ENCODE measurements around the gene DNAI7.

DNAI7 gene

DNA sequence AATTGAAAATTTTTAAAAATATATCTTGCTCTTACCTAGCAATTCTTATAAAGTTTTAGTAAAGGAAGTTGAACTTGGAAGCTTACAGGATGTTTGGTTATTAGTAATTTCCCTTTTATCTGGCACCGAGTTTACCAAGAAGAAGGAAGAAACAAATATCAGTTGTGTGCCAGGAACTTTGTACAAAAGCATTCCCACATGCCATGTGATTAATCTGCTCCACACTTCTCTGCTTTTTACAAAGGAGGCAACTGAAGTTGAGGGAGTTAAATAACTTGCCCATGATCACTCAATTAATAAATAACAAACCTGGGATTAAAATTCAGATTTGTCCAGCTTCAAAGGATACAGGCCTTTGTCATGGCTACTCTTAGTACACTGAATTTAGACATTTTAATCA, 123.6 kb downstream of the DNAI7 start:
- H3K4me3 Mint-ChIP-seq = no peak overlapping the region
- peak overlapping the region; percentile 82 for H3K27ac Mint-ChIP-seq
- intact Hi-C loops (cut with micrococcal nuclease) = loop anchor here (5.0 kb wide), 1 partner anchor 36 kb away; no protein-coding TSS in a partner anchor
- H3K36me3 Mint-ChIP-seq (ENCODE audit: low read depth) = peaks cover 63% of the 10 kb centered on the region
- H3K4me1 Mint-ChIP-seq (ENCODE audit: low read depth) = peaks cover 71% of the 10 kb centered on the region
- H3K9me3 Mint-ChIP-seq = no peaks in the 10 kb centered on the region
- H3K27me3 Mint-ChIP-seq = no peaks in the 10 kb centered on the region

DNA sequence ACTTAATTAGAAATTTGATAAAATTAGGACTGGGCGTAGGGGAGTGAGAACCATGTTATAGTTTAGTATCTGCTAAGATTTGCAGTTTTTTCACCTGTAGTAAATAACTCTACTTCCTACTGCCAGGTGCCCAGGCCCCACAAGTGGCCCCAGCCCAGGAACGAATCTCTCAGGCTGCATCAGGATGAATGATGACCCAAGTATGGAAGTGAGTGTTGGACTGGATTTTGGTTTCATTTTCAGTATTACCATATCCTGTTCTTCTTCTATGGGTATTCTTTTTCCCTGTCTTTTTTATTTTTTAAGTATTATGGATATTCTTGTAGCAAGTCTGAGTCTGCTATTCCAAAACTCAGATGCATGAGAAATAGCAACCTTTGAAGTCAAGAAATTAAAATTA, 125.7 kb downstream of the DNAI7 start:
- H3K9me3 Mint-ChIP-seq = no peaks in the 10 kb centered on the region
- H3K4me3 Mint-ChIP-seq = no peak overlapping the region
- peak overlapping the region; percentile 82 for H3K27ac Mint-ChIP-seq
- intact Hi-C loops (cut with micrococcal nuclease) = no loop called here
- peaks cover 63% of the 10 kb centered on the region for H3K4me1 Mint-ChIP-seq (ENCODE audit: low read depth)
- H3K27me3 Mint-ChIP-seq = no peaks in the 10 kb centered on the region
- H3K36me3 Mint-ChIP-seq (ENCODE audit: low read depth) = peaks cover 79% of the 10 kb centered on the region

DNA sequence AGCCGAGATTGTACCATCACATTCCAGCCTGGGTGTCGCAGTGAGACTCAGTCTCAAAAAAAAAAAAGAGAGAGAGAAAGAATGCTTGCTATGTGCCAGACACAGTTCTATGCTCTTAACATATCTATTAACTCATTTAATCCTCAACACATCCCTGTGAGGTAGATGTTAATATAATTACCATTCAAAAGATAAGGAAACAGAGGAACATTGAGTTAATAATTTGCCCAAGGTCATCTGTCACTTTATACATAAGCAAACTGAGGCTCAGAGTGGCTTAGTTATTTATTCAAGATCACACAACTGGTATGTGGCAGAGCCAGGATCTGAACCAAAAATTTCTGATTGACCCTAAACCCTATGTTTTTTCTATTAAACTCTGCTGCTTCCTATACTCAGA, 129.9 kb downstream of the DNAI7 start:
- no peaks in the 10 kb centered on the region for H3K27me3 Mint-ChIP-seq
- H3K4me3 Mint-ChIP-seq = no peak overlapping the region
- H3K9me3 Mint-ChIP-seq = no peaks in the 10 kb centered on the region
- intact Hi-C loops (cut with micrococcal nuclease) = no loop called here
- peaks cover 41% of the 10 kb centered on the region for H3K4me1 Mint-ChIP-seq (ENCODE audit: low read depth)
- peaks cover 84% of the 10 kb centered on the region for H3K36me3 Mint-ChIP-seq (ENCODE audit: low read depth)
- no peak overlapping the region for H3K27ac Mint-ChIP-seq

DNA sequence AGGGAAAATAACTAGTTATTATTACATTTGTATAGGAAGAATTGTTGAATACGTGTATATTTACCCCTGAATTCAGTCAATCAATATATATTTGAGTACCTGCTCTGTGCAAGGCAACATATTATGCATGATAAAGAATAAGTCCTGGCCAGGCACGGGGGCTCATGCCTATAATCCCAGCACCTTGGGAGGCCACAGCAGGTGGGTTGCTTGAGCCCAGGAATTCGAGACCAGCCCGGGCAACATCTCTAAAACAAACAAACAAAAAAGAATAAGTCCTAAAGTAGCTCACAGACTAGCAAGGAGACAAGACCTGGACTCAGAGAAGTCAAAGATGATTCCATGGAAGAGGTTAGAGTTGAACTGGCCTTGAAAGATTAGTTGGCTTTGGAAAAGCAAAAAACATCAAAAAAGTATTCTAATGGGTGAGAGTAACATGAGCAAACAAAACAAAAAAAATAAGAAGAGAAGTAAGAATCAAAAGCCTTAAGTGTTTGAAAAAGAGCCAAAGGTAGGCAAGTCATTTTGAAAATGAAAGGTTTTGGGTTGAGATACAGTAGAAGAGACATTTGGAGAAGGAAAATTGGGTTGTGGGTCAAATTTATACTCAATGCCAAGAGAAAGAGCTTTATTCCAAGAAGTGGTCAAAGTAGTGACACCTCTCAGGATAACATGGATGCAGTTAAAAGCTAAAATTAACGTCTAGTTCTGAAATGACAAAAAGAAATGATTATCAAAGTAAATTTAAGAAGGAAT, 130.9 kb downstream of the DNAI7 start:
- Mint-ChIP-seq H3K9me3 (no peaks in the 10 kb centered on the region), H3K4me1 (ENCODE audit: low read depth) (peaks cover 36% of the 10 kb centered on the region), H3K4me3 (no peak overlapping the region), H3K27me3 (no peaks in the 10 kb centered on the region), H3K27ac (peak overlapping the region; percentile 1), H3K36me3 (ENCODE audit: low read depth) (peaks cover 74% of the 10 kb centered on the region)
- intact Hi-C loops (cut with micrococcal nuclease) = no loop called here

DNA sequence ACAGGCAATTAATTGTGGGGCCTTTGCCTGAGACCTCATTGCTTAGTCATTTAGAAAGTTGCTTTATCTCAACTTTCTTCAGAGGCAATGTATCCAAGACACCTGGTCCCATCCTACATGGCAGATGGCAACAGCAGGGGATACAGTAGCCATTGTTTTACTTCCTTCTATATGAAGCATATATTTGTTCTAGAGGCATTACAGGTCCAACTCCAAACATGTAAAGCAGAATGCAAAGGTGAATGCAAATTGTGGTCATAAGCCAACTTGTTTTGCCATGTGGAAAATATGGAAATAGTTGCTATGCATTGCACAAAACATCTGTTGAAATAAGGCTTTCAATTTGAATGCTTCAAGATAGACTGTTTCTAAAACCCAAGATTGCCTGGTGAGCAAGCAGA, 136.3 kb downstream of the DNAI7 start:
- intact Hi-C loops (cut with micrococcal nuclease) = loop anchor here (5.0 kb wide), 2 partner anchors 34 to 66 kb away; no protein-coding TSS in a partner anchor
- Mint-ChIP-seq H3K4me1 (ENCODE audit: low read depth) (peaks cover 52% of the 10 kb centered on the region), H3K4me3 (no peak overlapping the region), H3K9me3 (no peaks in the 10 kb centered on the region), H3K27ac (no peak overlapping the region), H3K36me3 (ENCODE audit: low read depth) (peaks cover 27% of the 10 kb centered on the region), H3K27me3 (no peaks in the 10 kb centered on the region)

Measured in dendritic cell treated with granulocyte-macrophage colony-stimulating factor and Interleukin-4, amounts not matched to agents 40 ng/mL and 50 ng/mL, for 4 days (primary cell).